Type B pancreatic cell (in vitro differentiated cells): ENCODE data around the gene GPA33. TPM values are rescaled to one million over a fixed set of nuclear protein-coding genes. Genes with fewer than 3 reads are reported as not detected.

ENCODE experiments used
- DNase-seq: peaks from one replicate; pipeline ENCODE4 v3.0.0; 2021; ENCODE audit warnings: mixed read lengths; ENCODE audit not compliant: unreplicated experiment; ENCODE audit errors: extremely low spot score
- H3K27ac Mint-ChIP-seq: 2 replicates; pipeline ENCODE4 v1.8.0; 2021; ENCODE audit warnings: mild to moderate bottlenecking, mixed read lengths
- H3K27me3 Mint-ChIP-seq: 2 replicates; pipeline ENCODE4 v1.8.0; 2021; ENCODE audit warnings: mixed read lengths
- H3K36me3 Mint-ChIP-seq: 2 replicates; pipeline ENCODE4 v1.8.0; 2021; ENCODE audit warnings: mixed read lengths
- H3K4me1 Mint-ChIP-seq: one replicate; pipeline ENCODE4 v1.8.0; 2021; ENCODE audit warnings: mixed read lengths; ENCODE audit not compliant: unreplicated experiment
- H3K4me3 Mint-ChIP-seq: 2 replicates; pipeline ENCODE4 v1.8.0; 2021; ENCODE audit warnings: mild to moderate bottlenecking, mixed read lengths
- H3K9me3 Mint-ChIP-seq: 2 replicates; pipeline ENCODE4 v1.8.0; 2021; ENCODE audit warnings: mixed read lengths
- total RNA-seq: library from RNA; stranded (reverse); gene quantifications from 2 replicates; pipeline ENCODE4 v1.2.1, GENCODE V29; 2021; ENCODE audit warnings: low replicate concordance
- TF ChIP-seq, protein P1 (sequence below): fragments of 200-600 bp; sonication (generic); conservative IDR thresholded peaks from 2 replicates; pipeline ENCODE4 v1.5.0; 2021; ENCODE audit warnings: antibody characterized with exemption, mild to moderate bottlenecking

GPA33 gene
- total RNA-seq, 1 donor from 2014 or later: 0.68 TPM

DNA sequence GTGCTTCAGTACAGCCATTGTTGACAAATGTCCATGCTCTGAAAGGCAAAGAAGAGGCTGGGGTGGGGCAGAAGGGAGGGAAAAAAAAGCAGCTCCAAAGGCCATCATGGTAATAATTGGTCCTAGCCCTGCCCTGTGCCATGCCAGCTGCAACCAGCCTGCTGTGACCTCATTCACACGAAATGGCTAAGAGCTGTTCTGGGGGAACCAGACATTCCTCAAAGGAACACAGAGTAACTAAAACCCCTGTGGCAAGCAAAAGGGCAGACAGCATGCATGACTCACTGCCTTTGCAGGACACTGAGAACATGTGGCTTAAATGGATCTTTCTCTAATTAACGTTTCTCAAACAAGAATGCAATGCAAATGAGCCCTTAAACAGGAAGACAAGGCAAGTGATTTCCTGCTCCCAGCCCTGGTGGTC, 46.0 kb upstream of the GPA33 start:
- no peak for DNase-seq
- Mint-ChIP-seq H3K9me3 (no peaks in the 10 kb centered on the region), H3K36me3 (no peaks in the 10 kb centered on the region), H3K4me1 (peaks cover 13% of the 10 kb centered on the region), H3K4me3 (no peak overlapping the region), H3K27me3 (peaks cover 9% of the 10 kb centered on the region), H3K27ac (no peak overlapping the region)
- TF ChIP-seq, protein P1, sequence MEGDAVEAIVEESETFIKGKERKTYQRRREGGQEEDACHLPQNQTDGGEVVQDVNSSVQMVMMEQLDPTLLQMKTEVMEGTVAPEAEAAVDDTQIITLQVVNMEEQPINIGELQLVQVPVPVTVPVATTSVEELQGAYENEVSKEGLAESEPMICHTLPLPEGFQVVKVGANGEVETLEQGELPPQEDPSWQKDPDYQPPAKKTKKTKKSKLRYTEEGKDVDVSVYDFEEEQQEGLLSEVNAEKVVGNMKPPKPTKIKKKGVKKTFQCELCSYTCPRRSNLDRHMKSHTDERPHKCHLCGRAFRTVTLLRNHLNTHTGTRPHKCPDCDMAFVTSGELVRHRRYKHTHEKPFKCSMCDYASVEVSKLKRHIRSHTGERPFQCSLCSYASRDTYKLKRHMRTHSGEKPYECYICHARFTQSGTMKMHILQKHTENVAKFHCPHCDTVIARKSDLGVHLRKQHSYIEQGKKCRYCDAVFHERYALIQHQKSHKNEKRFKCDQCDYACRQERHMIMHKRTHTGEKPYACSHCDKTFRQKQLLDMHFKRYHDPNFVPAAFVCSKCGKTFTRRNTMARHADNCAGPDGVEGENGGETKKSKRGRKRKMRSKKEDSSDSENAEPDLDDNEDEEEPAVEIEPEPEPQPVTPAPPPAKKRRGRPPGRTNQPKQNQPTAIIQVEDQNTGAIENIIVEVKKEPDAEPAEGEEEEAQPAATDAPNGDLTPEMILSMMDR: no peak

DNA sequence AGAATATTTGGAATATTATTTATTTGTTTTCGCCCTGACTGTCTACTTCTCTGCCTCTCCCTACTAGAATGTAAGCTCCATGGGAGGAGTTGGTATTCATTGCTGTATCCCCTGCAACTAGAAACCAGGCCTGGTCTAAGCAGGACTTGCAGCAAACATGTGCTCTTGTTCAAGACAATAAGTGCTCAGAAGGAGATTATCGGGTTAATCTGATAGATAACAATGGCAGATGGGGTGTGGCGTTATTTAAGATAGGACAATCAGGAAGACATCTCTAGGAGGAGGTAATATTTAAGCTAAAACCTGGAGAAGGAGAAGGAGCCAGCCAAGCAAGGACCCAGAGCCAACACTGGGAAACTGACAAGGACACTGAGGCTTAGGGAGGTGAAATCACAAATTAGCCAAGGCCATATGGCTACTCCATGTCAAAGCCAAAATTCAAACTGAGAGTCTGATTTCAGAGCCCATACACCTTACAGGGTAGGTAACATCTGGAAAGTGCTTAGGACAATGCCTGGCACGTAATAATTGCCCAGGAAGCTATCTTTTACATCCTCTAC, 45.2 kb upstream of the GPA33 start:
- Mint-ChIP-seq H3K36me3 (no peaks in the 10 kb centered on the region), H3K4me3 (no peak overlapping the region), H3K9me3 (no peaks in the 10 kb centered on the region), H3K27me3 (peaks cover 9% of the 10 kb centered on the region), H3K27ac (no peak overlapping the region), H3K4me1 (peaks cover 13% of the 10 kb centered on the region)
- no peak for DNase-seq
- TF ChIP-seq, protein P1: no peak

DNA sequence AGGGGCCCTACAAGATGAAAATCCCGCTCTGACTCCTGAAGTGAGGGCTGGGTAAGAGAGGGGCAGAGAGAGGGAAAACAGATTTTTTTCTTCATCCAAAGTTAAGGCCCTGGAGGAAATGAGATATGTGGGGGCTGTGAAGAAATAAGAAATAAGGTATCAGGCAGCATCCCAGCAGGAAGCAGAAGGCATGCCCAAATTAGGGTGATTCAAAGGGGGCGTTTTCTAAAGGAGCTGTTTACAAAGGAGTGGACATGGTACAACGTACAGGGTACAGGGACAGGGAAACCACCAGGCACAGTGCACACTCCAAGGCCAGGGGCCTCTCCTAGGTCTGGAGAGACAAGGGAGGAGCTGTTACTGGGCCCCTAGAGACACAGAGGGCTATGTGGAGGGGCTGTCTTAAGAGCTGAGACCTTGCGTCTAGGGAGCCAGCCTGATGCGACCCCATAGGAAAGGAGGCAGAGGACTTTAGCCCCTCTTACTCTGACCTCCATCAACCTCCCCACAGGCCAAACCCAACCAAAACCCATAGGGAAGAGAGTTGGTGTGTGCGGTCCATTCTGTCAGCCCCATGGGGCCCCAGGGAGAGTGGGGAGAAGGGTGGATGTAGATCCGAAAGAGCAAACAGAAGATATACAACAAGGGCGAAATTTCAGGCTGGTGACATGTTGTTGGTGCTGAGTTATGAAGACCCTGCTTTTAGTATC, 42.3 kb upstream of the GPA33 start:
- TF ChIP-seq, protein P1: no peak
- DNase-seq: no peak
- H3K9me3 Mint-ChIP-seq: no peaks in the 10 kb centered on the region
- H3K4me3 Mint-ChIP-seq: no peak overlapping the region
- H3K36me3 Mint-ChIP-seq: no peaks in the 10 kb centered on the region
- H3K27me3 Mint-ChIP-seq: peaks cover 29% of the 10 kb centered on the region
- no peak overlapping the region for H3K27ac Mint-ChIP-seq
- peaks cover 10% of the 10 kb centered on the region for H3K4me1 Mint-ChIP-seq

DNA sequence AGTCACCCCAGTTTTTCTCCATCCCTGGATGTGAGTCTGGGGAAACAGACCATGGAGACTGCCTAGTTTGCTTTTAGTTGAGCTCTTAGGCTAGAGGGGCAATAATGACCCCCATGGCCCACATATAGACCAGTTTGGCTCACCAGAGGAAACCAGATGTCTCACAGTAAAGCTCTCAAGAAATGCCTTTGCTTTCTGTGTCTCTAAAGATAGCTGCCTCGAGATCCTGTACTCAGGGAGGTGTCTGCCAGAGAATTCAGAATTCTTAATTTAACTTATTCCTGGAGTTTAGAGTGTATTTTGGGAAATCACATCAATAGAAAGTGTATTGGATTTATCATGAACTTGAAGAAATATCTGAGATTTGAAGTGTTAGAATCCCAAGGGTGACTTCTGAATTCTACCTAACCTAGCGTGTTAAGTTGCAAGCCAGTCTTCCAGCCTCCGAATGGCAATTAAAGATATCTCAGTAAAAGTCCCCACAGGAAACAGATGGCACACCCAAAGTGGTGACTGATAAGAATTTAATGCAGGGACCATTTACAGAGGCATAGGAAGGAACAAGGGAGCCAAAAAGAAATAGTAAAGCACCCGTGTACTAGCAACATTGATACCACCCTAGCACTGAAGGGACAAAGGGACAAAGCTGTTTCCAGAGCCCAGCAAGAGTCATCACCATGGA, 40.8 kb upstream of the GPA33 start:
- Mint-ChIP-seq H3K4me3 (no peak overlapping the region), H3K27ac (no peak overlapping the region), H3K36me3 (no peaks in the 10 kb centered on the region), H3K9me3 (no peaks in the 10 kb centered on the region), H3K4me1 (peaks cover 4% of the 10 kb centered on the region), H3K27me3 (peaks cover 36% of the 10 kb centered on the region)
- TF ChIP-seq, protein P1: no peak
- DNase-seq: no peak

DNA sequence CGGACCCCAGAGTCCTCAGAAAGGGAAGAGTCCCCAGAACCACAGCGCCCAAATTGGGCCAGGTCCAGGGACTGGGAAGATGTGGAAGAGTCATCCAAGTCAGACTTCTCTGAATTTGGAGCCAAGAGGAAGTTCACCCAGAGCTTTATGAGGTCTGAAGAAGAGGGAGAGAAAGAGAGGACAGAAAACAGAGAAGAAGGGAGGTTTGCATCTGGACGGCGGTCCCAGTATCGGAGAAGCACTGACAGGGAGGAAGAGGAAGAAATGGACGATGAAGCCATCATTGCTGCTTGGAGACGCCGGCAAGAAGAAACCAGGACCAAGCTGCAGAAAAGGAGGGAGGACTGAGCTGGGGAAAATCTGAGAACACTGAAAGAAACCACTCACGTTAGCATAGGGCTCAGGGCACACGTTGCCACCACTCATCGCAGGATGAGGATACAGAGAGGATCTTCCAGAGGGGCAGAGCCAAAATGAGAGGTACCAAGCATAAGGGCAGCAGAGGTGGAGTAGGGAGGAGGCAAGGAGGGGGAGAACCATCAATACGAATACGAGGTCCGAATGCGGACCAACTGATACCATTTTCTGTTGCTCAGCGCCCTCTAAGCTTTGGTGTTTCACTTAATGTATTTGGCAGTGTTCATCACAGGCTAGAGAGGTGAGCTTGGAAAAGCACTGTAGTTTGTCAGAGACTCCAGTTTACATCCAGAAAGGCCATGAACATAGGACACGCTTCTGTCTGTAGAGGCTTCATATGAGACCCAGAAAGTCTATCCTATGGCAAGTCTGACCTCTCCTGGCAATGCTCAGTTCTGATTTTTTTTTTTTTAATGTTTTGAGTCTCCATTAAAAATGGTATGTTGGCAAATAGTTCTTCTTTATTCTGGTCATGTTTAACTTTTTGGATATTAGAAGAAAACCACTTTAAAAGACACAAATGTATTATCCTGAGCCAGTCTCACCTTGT, 38.4 kb upstream of the GPA33 start:
- DNase-seq: no peak
- Mint-ChIP-seq H3K27me3 (peaks cover 42% of the 10 kb centered on the region), H3K36me3 (no peaks in the 10 kb centered on the region), H3K4me1 (no peaks in the 10 kb centered on the region), H3K9me3 (no peaks in the 10 kb centered on the region), H3K27ac (no peak overlapping the region), H3K4me3 (no peak overlapping the region)
- TF ChIP-seq, protein P1: no peak
